DOHH2 (cell line): ENCODE data around the gene LUC7L3.
"Not testable (repeated sequence)": the region's sequence is repeated elsewhere in the genome, so short reads cannot be mapped to it uniquely, and the experiment has no call there.

ENCODE experiments used
- EZH2phosphoT487 ChIP-seq: fragments of 200-600 bp; sonication (generic); IDR thresholded peaks from 2 replicates; pipeline ENCODE4 v1.6.1; 2017; ENCODE audit warnings: borderline replicate concordance, mild to moderate bottlenecking, antibody characterized with exemption, low read length, moderate library complexity, mixed read lengths
- TF ChIP-seq, protein P1 (sequence below): fragments of 200-600 bp; sonication (generic); IDR thresholded peaks from one replicate; pipeline ENCODE4 v1.5.1; 2014; ENCODE audit warnings: antibody characterized with exemption, mild to moderate bottlenecking, low read depth, low read length; ENCODE audit not compliant: poor library complexity, severe bottlenecking

GRCh38 chr17:50724622-50725021 lies 5.2 kb downstream of the LUC7L3 start:
- TF ChIP-seq, protein P1, sequence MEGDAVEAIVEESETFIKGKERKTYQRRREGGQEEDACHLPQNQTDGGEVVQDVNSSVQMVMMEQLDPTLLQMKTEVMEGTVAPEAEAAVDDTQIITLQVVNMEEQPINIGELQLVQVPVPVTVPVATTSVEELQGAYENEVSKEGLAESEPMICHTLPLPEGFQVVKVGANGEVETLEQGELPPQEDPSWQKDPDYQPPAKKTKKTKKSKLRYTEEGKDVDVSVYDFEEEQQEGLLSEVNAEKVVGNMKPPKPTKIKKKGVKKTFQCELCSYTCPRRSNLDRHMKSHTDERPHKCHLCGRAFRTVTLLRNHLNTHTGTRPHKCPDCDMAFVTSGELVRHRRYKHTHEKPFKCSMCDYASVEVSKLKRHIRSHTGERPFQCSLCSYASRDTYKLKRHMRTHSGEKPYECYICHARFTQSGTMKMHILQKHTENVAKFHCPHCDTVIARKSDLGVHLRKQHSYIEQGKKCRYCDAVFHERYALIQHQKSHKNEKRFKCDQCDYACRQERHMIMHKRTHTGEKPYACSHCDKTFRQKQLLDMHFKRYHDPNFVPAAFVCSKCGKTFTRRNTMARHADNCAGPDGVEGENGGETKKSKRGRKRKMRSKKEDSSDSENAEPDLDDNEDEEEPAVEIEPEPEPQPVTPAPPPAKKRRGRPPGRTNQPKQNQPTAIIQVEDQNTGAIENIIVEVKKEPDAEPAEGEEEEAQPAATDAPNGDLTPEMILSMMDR = not testable (repeated sequence)
- TF ChIP-seq EZH2phosphoT487 = not testable (repeated sequence)
